HS-5 (cell line): ENCODE results near the gene NLRP4.

Experiments used
- DNase-seq: peaks from one replicate; pipeline ENCODE4 v3.0.0-alpha.2; 2012; ENCODE audit warnings: low read depth

NLRP4 gene

GRCh38 chr19:55836340-55836739 lies at the start of gene NLRP4:
Gene NLRP4 (plus strand): TSS chr19:55836540. CDS start chr19:55852081, 15,541 bp downstream.
- no peak for DNase-seq

GRCh38 chr19:55795021-55795420 lies 41.3 kb upstream of the NLRP4 start:
- DNase-seq, result no peak

- DNase-seq, result no peak
Observed at GRCh38 chr19:55801416-55801815, 34.9 kb upstream of the NLRP4 start.

- DNase-seq, result no peak
Observed at GRCh38 chr19:55802281-55802680, 34.1 kb upstream of the NLRP4 start.

- DNase-seq, result peak; percentile 8
Observed at GRCh38 chr19:55809381-55810058, 26.8 kb upstream of the NLRP4 start.

GRCh38 chr19:55811340-55811739 lies 25.0 kb upstream of the NLRP4 start:
- DNase-seq, result no peak

- DNase-seq, result no peak
Observed at GRCh38 chr19:55812449-55812848, 23.9 kb upstream of the NLRP4 start.

- no peak for DNase-seq
Observed at GRCh38 chr19:55813906-55814305, 22.4 kb upstream of the NLRP4 start.

GRCh38 chr19:55820037-55820436 lies 16.3 kb upstream of the NLRP4 start:
- no peak for DNase-seq

- no peak for DNase-seq
Observed at GRCh38 chr19:55830656-55831055, 5.7 kb upstream of the NLRP4 start.

GRCh38 chr19:55831846-55832245 lies 4.5 kb upstream of the NLRP4 start, which contains the start of gene NLRP11:
Gene NLRP11 (minus strand): TSS chr19:55831999. CDS start chr19:55818174, 13,825 bp downstream.
- DNase-seq, result no peak

GRCh38 chr19:55832676-55833075 lies 3.7 kb upstream of the NLRP4 start:
- DNase-seq, result no peak

GRCh38 chr19:55838251-55838650 lies 1.9 kb downstream of the NLRP4 start:
- DNase-seq, result no peak

GRCh38 chr19:55838906-55839305 lies 2.6 kb downstream of the NLRP4 start:
- DNase-seq, result no peak

GRCh38 chr19:55855160-55855559 lies 18.8 kb downstream of the NLRP4 start:
- DNase-seq, result no peak

GRCh38 chr19:55857149-55857548 lies 20.8 kb downstream of the NLRP4 start:
- DNase-seq, result no peak

- DNase-seq, result no peak
Observed at GRCh38 chr19:55857974-55858373, 21.6 kb downstream of the NLRP4 start.

GRCh38 chr19:55858401-55858800 lies 22.1 kb downstream of the NLRP4 start:
- no peak for DNase-seq

GRCh38 chr19:55858969-55859368 lies 22.6 kb downstream of the NLRP4 start:
- no peak for DNase-seq

- DNase-seq, result no peak
Observed at GRCh38 chr19:55866521-55866920, 30.2 kb downstream of the NLRP4 start.

- no peak for DNase-seq
Observed at GRCh38 chr19:55867101-55867500, 30.8 kb downstream of the NLRP4 start.

GRCh38 chr19:55870736-55871135 lies 34.4 kb downstream of the NLRP4 start:
- DNase-seq, result no peak

- DNase-seq, result no peak
Observed at GRCh38 chr19:55877211-55877610, 40.9 kb downstream of the NLRP4 start.

GRCh38 chr19:55882626-55883025 lies 46.3 kb downstream of the NLRP4 start:
- no peak for DNase-seq
